ENCODE data around the gene MICAL2.

Gene MICAL2

DNA sequence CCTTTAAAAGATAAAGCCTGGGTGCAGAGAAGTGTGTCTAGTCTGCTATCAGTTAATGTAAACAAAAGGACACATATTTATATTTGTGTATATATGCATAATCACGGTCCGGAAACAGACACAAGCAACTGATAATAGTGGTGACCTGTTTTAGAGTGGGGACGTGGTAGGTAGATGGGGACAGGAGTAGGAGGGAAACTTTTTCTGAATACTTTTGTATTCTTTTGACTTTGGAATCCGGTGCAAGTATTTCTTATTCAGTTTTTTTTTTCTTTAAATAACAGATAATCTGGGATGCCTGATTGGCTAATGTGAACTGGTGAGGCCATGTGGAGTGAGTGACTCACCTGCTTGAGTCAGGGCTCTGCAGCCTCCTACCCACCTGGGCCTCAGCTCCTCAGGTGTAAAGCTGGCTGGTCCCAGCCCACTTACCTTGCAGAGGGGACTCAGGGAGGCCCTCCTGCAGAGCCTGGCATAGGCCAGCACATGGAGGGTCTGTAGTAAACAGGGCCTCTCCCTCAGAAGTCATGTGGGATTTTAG, 15.3 kb downstream of the MICAL2 start:
- no peak overlapping the region for H3K27ac ChIP-seq
- no peaks in the 10 kb centered on the region for H3K4me1 ChIP-seq
- no peaks in the 10 kb centered on the region for H3K27me3 ChIP-seq (ENCODE audit: control insufficient read depth, insufficient read depth, low read length)
- H3K9ac ChIP-seq, result no peak overlapping the region
- H3K4me2 ChIP-seq (ENCODE audit: low read length), result no peak overlapping the region
- TF ChIP-seq, protein P1, sequence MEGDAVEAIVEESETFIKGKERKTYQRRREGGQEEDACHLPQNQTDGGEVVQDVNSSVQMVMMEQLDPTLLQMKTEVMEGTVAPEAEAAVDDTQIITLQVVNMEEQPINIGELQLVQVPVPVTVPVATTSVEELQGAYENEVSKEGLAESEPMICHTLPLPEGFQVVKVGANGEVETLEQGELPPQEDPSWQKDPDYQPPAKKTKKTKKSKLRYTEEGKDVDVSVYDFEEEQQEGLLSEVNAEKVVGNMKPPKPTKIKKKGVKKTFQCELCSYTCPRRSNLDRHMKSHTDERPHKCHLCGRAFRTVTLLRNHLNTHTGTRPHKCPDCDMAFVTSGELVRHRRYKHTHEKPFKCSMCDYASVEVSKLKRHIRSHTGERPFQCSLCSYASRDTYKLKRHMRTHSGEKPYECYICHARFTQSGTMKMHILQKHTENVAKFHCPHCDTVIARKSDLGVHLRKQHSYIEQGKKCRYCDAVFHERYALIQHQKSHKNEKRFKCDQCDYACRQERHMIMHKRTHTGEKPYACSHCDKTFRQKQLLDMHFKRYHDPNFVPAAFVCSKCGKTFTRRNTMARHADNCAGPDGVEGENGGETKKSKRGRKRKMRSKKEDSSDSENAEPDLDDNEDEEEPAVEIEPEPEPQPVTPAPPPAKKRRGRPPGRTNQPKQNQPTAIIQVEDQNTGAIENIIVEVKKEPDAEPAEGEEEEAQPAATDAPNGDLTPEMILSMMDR (IDR thresholded peaks at IDR 0.05), result no peak
- H3K9me3 ChIP-seq (ENCODE audit: control insufficient read depth, low read length), result no peaks in the 10 kb centered on the region
- H3K36me3 ChIP-seq (ENCODE audit: control insufficient read depth, insufficient read depth, low read length), result no peaks in the 10 kb centered on the region
- H3K79me2 ChIP-seq, result no peaks in the 10 kb centered on the region
- no peak overlapping the region for H3K4me3 ChIP-seq (ENCODE audit: low read depth, low read length)
- no peak overlapping the region for H2AFZ ChIP-seq

DNA sequence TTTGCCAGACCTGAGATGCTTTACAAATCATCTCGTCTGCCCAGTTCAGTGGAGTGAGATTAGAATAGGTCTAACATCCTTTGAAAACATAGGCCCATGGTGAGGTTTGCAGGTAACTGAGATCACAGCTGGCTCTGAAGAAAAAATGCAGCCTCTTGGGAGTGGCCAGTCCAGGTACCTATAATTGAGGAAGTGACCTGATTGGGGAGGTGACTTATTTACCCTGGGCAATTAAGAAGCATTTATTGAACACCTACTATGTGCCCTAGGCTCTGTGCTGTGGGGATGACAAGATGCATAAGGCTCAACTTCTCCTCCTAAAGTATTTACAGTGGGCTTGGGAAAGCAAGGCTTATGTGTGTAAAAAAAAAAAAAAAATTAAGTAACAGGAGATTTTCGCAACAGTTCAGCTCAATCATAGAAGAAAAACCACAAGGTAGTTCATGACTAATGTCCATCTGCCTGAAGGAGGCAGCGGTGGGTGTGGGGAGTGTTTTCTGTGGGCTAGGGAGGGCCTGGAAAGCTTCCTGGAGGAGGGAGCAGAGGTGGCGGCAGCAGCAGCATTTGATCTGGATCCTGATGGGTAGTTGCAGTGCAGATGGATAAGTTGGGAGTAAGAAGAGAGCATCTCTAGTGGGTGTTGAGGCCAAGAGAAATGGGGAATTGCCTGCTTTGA, 16.1 kb downstream of the MICAL2 start:
- H2AFZ ChIP-seq, result no peak overlapping the region
- TF ChIP-seq, protein P1 (IDR thresholded peaks at IDR 0.05), result no peak
- no peak overlapping the region for H3K4me3 ChIP-seq (ENCODE audit: low read depth, low read length)
- no peak overlapping the region for H3K9ac ChIP-seq
- H3K27me3 ChIP-seq (ENCODE audit: control insufficient read depth, insufficient read depth, low read length), result no peaks in the 10 kb centered on the region
- no peaks in the 10 kb centered on the region for H3K4me1 ChIP-seq
- H3K4me2 ChIP-seq (ENCODE audit: low read length), result no peak overlapping the region
- H3K9me3 ChIP-seq (ENCODE audit: control insufficient read depth, low read length), result no peaks in the 10 kb centered on the region
- H3K36me3 ChIP-seq (ENCODE audit: control insufficient read depth, insufficient read depth, low read length), result no peaks in the 10 kb centered on the region
- no peak overlapping the region for H3K27ac ChIP-seq
- H3K79me2 ChIP-seq, result no peaks in the 10 kb centered on the region

DNA sequence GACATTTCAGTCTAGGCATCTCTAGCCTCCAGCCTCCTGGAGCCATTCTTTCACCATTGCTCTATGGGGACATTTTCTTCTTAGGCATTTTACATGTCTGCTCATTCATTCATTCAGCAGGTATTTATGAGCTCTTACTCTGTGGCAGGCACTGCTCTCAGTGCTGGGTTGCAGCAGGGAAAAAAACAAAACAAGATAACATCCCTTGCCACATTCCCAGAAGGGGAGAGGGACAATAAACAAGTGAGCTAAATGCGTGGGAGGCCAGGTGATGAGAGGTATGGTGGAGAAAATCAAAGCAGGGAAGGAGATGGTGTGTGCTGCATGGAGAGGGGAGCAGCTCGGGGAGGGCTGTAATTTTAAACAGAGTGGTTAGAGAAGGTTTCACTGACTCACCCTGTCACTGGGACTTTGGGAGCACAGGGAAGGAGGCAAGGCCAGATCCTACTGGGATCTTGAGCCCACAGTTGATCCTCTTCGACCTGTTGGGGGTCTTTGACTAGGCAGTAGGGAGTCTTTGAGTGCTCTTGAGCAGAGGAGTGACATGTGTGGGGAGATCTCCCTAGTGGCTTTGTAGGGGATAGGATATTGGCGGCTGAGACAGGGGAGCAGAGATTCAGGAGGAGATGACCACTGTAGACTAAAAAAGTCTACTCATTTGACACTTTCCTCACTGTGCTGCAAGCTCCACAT, 17.0 kb downstream of the MICAL2 start:
- H3K9me3 ChIP-seq (ENCODE audit: control insufficient read depth, low read length), result no peaks in the 10 kb centered on the region
- no peaks in the 10 kb centered on the region for H3K27me3 ChIP-seq (ENCODE audit: control insufficient read depth, insufficient read depth, low read length)
- no peaks in the 10 kb centered on the region for H3K4me1 ChIP-seq
- no peaks in the 10 kb centered on the region for H3K36me3 ChIP-seq (ENCODE audit: control insufficient read depth, insufficient read depth, low read length)
- H3K4me3 ChIP-seq (ENCODE audit: low read depth, low read length), result no peak overlapping the region
- no peak overlapping the region for H3K4me2 ChIP-seq (ENCODE audit: low read length)
- TF ChIP-seq, protein P1 (IDR thresholded peaks at IDR 0.05), result no peak
- no peaks in the 10 kb centered on the region for H3K79me2 ChIP-seq
- H3K9ac ChIP-seq, result no peak overlapping the region
- no peak overlapping the region for H2AFZ ChIP-seq
- no peak overlapping the region for H3K27ac ChIP-seq

DNA sequence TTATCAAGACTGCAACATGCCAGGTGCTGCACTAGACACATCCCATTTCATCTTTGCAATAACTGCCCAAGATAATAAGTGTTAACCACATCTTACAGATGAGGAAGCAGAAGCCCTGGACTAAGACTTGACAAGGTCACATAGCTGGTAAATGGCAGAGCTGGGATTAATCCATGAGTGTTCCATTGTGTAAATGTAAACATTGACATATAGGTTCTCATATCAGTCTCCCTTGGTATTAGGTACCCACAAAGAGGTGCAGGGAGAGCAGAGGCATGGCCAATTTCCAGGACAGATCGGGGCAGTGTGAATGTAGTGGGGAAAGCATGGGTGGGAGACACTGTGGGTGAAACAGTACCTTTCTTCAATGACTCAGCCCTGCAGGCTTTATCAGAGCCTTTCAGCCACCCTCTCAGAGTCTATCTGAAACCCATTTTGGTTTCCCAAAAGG, 17.9 kb downstream of the MICAL2 start:
- no peak overlapping the region for H3K4me3 ChIP-seq (ENCODE audit: low read depth, low read length)
- no peak overlapping the region for H3K9ac ChIP-seq
- H3K4me1 ChIP-seq, result no peaks in the 10 kb centered on the region
- H2AFZ ChIP-seq, result no peak overlapping the region
- H3K9me3 ChIP-seq (ENCODE audit: control insufficient read depth, low read length), result no peaks in the 10 kb centered on the region
- no peaks in the 10 kb centered on the region for H3K79me2 ChIP-seq
- no peak overlapping the region for H3K4me2 ChIP-seq (ENCODE audit: low read length)
- no peak overlapping the region for H3K27ac ChIP-seq
- H3K27me3 ChIP-seq (ENCODE audit: control insufficient read depth, insufficient read depth, low read length), result no peaks in the 10 kb centered on the region
- no peaks in the 10 kb centered on the region for H3K36me3 ChIP-seq (ENCODE audit: control insufficient read depth, insufficient read depth, low read length)
- TF ChIP-seq, protein P1 (IDR thresholded peaks at IDR 0.05), result no peak

Data from parathyroid adenoma (tissue), 2 donors.